IPS-18c (cell line): ENCODE results near the gene CDK5R1.

ENCODE experiments used
- H3K4me3 ChIP-seq: 2 replicates; pipeline ENCODE4 v1.7.0; 2013; ENCODE audit warnings: low read depth, mild to moderate bottlenecking, low read length, moderate library complexity; ENCODE audit not compliant: insufficient read depth
- H3K9me3 ChIP-seq: one replicate; pipeline ENCODE4 v1.6.1; 2013; ENCODE audit warnings: mild to moderate bottlenecking, low read length, moderate library complexity; ENCODE audit not compliant: control insufficient read depth, insufficient read depth

Gene CDK5R1

DNA sequence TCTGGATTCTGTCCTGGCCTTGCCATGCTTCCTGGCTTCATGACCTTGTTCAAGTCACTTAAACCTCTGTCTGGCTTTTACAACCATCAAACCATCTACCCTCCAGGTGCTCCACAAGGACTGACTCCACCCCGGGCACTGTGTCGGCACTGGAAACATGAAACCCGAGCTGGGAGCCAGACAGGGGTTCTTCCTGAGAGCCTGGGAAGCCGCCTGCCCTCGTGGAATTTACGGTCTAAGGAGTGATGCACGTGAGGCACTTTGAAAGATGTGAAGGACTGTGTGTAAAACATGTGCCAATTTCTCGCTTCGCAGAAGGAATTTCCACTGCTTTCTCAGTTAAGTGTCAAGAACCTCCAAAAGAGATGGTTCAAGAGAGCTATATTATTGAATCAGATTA, 11.6 kb downstream of the CDK5R1 start:
- H3K9me3 ChIP-seq, result no peaks in the 10 kb centered on the region
- H3K4me3 ChIP-seq, result no peak overlapping the region

- Histone ChIP-seq H3K4me3 (no peak overlapping the region), H3K9me3 (no peaks in the 10 kb centered on the region)
These were observed 15.2 kb downstream of the CDK5R1 start for GRCh38 chr17:32502013-32502412.

- Histone ChIP-seq H3K4me3 (no peak overlapping the region), H3K9me3 (no peaks in the 10 kb centered on the region)
These were observed 15.9 kb downstream of the CDK5R1 start for GRCh38 chr17:32502710-32503109.

DNA sequence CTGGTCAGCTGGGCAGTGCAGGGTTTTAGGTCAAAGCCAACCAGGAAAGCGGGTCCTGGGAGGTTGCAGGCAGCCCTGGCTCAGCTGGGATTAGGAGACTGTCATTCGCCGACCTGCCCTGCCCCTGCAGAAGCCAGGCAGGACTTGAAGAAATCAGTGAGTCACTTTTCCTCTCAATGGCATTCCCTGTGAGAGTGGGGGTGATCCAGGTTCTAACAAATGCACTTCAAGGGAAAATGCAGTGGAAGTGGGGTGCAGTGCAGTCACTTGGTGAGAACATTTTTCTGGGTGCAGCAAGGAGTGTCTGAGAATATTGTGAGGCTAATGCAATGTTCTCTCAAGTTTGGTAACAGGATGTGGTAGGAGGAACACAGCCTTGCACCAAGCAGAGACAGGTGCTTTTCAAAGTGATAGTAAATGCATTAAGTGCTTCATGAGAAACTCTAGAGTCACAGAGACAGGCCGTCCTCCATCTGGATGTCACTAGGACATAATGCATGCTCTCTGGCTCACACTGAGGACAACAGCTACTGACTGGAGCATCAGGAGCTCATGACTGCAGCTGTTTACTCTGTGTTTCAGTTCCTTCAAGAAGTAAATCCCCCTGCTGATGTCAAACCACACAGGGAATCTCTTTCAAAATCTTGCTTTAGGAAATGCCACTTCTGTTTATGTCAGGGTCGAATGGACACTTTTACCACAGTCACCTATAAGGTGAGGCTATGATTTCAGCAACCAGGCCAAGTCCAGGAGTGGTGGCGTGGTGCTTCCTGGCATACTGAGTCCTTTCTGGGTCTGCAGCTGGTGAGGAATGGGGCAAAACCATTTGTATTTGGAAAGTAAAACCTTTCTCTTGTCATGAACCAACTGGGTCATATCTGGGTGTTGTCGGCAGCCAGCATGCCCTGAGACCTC, 16.7 kb downstream of the CDK5R1 start:
- Histone ChIP-seq H3K4me3 (no peak overlapping the region), H3K9me3 (no peaks in the 10 kb centered on the region)

DNA sequence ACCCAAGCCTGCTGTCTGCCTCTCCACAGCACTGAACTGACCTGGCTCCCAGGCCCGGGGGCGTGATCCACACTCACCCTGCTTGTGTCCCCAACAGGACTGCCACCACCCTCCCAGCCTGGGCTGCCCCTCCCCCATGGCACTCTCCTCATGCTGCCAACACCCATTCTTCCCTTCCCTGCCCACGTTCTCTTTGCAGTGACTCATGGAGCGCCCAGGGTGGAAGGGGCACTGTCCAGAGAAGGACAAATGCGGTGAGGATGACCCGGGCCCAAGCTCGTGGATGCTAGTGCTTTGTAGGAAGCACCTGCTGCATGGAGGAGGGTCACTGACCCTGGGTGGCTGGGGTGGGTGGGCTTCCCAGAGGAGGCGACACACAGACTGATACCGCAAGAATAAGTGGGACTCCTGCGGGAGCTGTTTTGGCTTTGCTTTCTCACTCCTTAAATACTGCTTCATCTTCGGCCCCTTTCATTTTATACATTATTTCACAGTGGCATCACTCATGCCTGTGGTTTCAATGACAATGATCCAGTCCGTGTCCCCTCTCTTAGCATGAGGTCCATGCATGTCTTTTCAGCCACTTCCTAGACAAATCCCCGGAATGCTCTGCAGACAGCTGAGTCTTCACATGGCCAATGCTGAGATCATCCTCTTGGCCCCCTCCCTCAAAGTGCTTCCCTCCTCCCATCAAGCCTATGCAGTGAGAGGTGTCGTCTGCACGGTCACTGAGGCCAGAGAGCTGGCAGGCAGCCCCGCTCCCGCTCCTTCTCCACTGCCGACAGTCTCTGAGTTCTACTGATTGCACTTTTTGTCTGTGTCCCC, 17.6 kb downstream of the CDK5R1 start:
- H3K9me3 ChIP-seq, result no peaks in the 10 kb centered on the region
- H3K4me3 ChIP-seq, result no peak overlapping the region

DNA sequence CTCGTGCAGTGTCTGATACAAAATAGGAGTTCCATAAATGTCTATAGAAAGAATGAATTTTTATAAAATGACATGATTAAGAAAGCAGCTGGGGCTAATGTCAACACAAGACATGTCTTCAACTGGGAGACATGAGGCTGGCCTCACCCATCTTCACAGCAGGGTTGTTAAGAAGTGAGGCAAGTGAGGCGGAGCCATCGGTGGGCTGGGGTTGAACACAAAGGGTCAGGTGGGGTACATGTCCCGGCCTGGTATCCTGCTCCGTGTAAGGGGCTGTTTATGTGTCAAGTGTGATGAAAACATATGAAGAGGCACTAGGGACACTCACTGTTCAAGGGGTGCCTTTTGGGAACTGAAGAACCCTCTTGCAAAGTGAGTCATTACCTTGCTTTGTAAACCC, 22.1 kb downstream of the CDK5R1 start:
- Histone ChIP-seq H3K9me3 (no peaks in the 10 kb centered on the region), H3K4me3 (no peak overlapping the region)

GRCh38 chr17:32510466-32510865, 23.7 kb downstream of the CDK5R1 start:
- no peaks in the 10 kb centered on the region for H3K9me3 ChIP-seq
- no peak overlapping the region for H3K4me3 ChIP-seq

- H3K4me3 ChIP-seq, result no peak overlapping the region
- no peaks in the 10 kb centered on the region for H3K9me3 ChIP-seq
These were observed 25.5 kb downstream of the CDK5R1 start for GRCh38 chr17:32512328-32512727.

- Histone ChIP-seq H3K4me3 (no peak overlapping the region), H3K9me3 (no peaks in the 10 kb centered on the region)
These were observed 26.8 kb downstream of the CDK5R1 start for GRCh38 chr17:32513579-32513978.

DNA sequence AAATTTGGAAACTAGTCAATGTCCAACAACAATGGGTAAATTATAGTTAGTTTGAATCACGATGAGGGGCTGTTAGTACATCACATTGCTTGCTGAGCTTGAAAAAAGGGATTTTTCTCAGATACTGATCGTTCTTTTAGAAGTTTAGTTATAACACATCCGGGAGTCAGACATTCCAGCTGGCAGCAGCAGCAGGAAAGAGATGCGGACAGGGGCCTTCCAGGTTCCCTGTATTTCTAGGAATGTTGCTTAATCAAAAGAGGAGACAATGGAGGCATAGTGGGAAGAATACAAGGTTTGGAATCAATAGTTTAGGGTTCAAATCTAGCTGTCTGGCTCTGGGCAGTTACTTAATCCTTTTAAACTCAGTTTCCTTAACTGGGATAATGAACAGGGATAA, 27.8 kb downstream of the CDK5R1 start:
- no peaks in the 10 kb centered on the region for H3K9me3 ChIP-seq
- H3K4me3 ChIP-seq, result no peak overlapping the region

GRCh38 chr17:32515677-32516383, 29.0 kb downstream of the CDK5R1 start:
- no peak overlapping the region for H3K4me3 ChIP-seq
- H3K9me3 ChIP-seq, result no peaks in the 10 kb centered on the region

GRCh38 chr17:32516450-32516849, 29.7 kb downstream of the CDK5R1 start:
- no peak overlapping the region for H3K4me3 ChIP-seq
- no peaks in the 10 kb centered on the region for H3K9me3 ChIP-seq

DNA sequence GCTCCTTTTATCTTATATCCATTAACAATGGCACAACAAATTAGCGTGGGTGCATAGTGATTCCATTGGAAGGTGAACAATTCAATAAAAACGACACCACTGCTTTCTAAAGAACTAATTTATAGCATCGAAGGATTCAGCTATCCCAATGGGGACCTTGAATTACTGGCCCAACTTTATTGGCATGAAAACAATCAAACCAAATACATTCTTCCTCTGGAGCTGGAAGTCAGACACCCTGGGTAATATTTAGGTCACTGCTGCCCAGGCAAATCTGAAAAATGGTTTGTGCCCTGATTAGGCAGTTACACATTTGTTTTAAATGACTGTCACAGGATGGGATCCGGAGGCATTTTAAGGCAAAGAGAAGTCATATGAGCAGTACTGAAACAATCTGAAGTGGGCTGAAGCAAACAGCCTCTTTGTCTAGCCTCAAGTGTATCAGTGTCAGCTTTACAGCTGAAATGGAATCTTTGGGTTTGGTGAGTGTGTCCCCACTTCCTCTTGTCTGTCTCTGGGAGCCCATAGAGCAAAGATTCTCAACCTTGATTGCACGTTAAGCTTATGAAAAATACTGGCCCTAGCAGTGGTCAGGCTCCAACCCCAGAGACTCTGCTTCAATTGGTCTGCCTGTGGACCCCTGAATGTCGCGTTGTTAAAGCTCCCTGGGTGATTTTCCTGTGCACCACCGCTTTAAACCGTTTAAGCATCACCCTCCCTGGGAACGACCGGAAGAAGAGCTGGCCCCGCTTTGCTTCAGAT, 30.3 kb downstream of the CDK5R1 start:
- Histone ChIP-seq H3K4me3 (no peak overlapping the region), H3K9me3 (no peaks in the 10 kb centered on the region)

DNA sequence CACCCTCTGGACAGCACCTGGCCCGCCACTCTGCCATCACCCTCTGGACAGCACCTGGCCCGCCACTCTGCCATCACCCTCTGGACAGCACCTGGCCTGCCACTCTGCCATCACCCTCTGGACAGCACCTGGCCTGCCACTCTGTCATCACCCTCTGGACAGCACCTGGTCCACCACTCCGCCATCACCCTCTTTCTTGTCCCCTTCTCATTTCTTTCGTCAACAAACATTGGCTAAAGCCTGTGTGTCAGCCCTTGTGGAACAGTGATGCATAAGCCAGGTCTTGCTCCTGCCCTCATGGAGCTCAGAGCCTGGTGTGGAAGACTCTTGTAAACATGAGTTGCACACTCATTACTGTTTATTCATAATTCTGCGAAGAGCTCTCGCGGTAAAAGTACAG, 31.2 kb downstream of the CDK5R1 start:
- Histone ChIP-seq H3K9me3 (no peaks in the 10 kb centered on the region), H3K4me3 (no peak overlapping the region)

DNA sequence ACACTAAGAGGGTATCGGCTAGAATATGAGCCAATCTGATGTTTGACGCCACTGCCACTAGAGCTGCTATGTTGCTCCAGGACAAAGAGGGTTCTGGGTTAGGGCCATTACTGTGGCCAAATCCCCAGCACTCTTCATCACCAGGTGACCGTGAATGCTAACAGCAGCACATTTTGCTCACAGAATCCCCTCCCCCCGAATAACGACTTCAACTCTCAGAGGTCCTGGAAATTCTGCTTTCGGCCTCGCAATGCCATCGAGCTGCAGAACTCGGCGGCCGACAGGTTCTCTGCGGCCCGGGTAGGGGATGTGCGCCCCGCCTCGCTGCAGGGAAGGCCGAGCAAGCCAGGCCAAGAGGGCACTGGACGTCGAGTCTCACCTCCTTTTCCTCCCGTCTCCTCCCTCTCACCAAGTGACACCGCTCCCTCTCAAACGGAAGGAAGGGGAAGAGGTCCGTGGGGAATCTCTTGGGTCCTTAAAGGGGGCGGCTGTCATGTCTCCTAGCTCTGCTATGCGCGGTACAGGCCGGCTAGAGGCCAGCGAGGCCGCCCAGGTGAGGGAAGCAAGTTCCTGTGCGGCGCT, 31.9 kb downstream of the CDK5R1 start:
- peak overlapping the region; percentile 55 for H3K4me3 ChIP-seq
- no peaks in the 10 kb centered on the region for H3K9me3 ChIP-seq

DNA sequence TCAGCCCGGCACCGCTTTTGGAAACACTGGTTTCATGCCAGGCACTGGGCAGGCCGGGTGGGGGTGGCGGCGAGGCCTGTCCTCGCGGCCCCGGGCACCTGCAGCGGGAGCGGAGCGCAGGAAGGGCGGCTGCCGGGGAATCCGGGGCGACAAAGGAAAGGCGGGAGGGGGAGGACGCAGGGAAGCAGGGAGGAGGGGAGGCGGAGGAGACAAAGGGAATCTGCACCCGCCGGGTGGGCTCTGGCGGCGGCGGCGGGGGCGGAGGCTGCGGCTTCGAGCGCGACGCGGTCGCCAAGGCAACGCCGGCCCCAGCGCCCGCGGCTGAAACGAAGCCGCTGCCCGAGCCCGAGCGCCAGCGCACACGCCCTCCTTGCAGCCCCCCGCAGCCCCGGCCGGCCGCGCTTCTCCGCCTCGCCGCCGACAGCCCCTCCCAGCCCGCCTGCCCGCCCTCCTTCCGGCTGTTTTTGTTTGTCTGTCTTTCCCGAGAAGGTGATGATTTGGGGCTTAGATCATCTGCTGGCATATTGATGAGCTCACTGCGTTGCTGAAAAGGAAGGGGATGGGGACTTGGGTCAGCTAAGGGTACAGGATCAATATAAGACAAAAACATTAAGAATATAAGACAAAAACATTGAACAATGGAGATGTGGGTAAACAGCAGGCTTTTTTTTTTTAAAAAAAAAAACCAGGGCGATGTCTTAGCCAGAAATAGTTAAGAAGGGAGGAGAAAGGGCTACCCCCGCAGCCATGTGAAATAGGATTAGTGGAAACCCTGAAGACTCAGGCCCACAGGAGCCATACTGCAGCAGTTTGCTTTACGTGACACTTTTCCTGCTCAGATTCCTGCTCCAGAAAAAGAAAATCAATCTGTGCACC, 32.7 kb downstream of the CDK5R1 start:
- H3K4me3 ChIP-seq, result peak overlapping the region; percentile 55
- no peaks in the 10 kb centered on the region for H3K9me3 ChIP-seq
